GM18508 (cell line): ENCODE results near the gene CTDP1.
"Not testable (repeated sequence)": the region's sequence is repeated elsewhere in the genome, so short reads cannot be mapped to it uniquely, and the experiment has no call there.

Experiments used
- ATAC-seq: cut with Tn5 transposase; IDR thresholded peaks from one replicate; pipeline ENCODE4 v1.9.1; 2021; ENCODE audit warnings: moderate number of reproducible peaks; ENCODE audit not compliant: insufficient read depth, unreplicated experiment

Gene CTDP1

DNA sequence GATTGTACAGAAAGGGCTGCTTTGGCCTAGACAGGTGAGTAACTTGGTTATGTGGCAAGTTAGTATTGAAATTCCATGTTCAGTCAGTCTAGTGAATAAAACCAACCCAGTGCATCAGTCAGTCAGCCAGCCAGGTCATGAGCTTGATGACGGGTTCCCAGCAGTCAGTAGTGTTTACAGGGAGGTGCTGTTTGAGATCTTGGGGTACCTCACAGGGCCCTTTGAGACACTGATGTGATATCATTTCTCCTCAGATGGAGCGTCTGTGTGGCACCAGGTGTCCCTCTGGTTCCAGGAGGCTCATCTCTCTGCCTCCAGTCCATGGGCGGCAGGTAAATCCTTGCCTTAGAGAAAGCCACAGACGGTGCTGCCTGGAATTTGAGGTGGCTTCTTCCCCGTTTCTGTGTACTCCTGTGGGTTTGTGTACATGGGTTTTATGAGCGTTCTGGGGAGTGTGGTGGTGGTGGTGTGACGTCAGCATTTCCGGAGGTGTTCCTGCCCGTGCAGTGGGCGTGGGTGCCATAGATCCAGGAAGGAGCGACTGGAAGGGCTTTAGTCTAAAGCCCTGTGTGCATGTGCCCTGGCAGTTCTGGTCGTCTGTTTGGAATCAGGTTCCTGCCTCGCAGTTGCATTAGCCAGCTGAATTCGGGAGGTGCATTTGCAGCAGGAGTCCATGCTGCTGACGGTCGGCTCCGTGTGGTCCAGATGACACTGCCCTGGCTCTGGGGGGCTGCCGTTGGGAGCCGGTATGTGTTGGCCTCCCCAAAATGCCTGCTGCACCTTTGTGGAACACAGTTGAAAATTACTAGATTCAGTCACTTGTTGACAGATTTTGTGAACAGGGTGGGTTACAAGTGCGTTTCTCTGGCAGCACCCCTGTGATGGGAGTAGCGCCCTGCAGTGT lies 2.1 kb downstream of the CTDP1 start:
- no peak for ATAC-seq

DNA sequence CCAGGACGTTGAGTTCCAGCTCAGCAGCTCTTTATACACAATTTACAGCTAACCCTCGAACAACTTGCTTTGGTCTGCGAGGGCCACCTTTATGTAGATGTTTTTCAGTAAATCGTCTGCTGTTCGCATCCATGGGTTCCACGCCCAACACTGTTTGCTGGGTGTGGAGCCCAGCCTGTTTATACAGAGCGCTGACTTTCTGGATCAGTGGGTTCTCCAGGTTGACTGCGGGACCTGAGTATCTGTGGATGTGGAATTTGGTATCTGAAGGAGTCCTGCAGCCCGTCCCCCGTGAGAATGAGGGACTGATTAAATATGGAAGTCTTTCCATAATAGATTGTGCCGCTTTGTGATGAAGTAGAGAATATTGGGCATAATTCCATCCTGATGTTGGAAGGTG lies 2.9 kb downstream of the CTDP1 start:
- no peak for ATAC-seq

GRCh38 chr18:79682894-79683625 lies 3.5 kb downstream of the CTDP1 start:
- ATAC-seq: no peak

DNA sequence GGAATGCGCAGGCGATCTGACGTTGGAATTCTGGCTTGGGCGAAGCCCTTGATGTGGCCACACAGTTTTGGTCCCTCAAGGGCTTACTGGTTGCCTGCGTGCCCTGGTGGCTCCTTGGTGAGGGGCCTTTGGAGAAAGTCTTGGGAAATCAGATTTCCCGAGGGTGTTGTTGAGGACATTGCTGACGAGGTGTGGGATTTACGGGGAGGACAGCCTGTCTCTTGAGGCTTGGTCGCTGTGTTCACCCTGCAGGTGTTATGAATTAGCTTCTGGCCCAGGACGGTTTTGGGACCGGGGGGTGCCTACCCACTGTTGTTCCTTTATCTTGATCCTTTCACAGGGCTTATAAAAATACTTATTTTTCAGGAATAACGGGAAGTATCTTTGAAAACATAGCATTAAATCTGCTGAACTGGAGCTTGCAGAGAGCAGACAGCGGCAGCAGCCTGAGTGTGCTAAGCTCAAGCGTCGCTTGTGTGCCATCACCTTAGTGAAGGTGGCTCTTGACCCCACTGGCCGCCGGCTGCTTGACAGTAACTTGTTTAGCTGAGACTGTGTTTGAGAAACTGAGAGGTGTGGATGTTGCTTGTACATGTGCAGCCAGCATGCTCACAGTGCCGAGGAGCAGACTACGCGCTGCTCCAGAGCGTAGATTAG lies 4.2 kb downstream of the CTDP1 start:
- no peak for ATAC-seq

- no peak for ATAC-seq
Measured at GRCh38 chr18:79684283-79684631, 4.7 kb downstream of the CTDP1 start.

GRCh38 chr18:79684787-79685186 lies 5.2 kb downstream of the CTDP1 start:
- ATAC-seq: no peak

GRCh38 chr18:79685281-79685680 lies 5.7 kb downstream of the CTDP1 start:
- ATAC-seq: no peak

DNA sequence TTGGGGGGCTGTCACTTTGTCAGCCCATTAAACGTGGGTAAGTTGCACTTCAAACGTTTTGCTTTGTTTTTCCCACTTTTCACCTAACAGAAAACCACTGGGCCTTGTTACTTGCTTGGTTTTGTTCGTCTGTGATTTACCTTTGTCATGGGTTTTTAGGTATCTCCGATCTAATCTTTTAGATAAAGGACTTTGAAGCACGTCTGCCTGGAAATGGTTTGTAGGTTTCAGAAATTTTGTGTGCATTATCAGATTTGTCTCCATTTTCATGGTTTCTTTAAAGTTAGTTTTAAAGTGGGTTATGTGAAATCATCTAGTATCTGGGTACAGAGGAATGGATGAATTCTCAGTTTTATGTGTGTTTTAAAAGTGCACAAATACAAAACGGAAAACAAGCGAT lies 6.4 kb downstream of the CTDP1 start:
- no peak for ATAC-seq

DNA sequence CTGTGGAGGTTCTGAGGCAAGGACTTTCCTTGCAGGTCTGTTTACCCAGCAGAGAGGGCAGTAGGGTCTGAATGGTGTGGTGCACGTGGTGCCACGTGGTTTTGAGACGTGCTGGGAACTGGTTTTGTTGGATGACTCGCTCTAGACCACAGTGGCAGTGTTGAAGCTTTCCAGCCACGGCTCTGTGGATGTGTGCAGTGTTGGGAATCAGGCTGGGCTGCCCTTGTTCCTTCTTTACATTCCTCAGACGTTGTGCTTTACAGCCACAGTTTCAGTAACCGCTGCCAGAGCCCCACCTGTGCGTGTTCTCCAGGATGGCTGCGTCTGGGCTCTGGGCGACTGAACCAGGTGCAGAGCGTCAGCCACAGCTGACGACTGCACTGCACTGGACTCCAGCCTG lies 8.2 kb downstream of the CTDP1 start:
- ATAC-seq: no peak

- ATAC-seq: no peak
Measured at GRCh38 chr18:79690071-79690470, 10.5 kb downstream of the CTDP1 start.

DNA sequence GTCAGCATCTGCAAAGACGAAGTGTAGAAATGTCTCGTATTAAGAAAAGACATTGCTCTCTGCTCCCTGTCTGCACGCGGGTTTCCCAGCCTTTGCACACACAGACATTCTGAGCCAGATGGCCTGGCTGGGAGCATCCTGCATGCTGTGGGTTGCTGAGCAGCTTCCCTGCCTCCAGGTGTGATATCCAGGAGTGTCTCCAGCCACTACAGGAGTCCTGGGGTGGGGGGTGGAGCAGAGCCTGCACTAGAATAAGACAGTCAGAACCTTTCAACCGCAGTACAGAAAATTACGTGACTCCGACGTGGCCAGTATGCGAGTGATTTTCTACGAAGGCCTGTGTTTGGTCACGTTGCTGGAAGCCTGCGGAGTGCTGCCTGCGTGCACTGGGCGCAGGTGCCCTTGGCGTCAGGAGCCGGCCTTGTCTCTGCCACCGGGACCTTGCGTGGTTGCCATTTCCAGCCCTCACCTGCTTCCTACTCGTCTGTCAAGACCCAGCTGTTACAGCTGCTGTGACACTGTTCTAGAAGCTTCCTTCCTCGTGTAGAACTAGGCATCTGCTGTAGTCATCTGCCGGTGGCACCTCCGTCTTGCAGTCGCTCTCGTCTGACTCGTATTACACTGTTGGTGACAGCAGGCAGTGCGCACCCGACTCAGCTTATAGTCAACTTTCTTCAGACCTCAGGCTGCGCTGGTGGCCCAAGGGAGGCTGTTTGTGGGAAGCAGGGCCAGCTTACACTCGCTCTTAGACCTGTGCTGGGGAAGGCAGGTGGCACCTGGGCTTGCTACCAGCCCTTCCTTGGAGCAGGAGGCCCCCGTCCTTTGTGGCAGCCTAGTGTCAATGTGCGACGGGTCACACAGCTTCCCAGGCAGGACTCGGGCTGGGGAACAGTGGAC lies 11.2 kb downstream of the CTDP1 start:
- no peak for ATAC-seq

GRCh38 chr18:79692056-79692455 lies 12.5 kb downstream of the CTDP1 start:
- no peak for ATAC-seq

DNA sequence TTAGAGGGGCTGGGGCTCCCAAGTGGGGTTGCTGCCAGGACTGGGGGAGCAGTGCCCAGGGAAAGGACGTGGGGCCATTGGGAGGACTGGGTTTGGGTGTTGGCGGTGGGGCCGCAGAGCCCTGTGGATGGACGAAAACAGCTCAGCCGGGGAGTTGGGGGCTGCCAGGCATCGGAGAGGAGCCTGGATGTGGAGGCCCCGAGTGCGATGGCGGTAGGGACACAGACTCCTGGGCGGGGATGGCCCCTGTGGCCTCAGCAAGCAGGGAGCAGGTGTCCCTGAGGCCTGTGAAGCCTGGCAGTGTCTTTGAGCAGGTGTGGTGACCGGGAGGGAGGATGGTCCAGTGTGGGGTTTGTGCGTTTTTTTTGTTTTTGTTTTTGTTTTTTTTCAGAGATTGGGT lies 13.3 kb downstream of the CTDP1 start:
- ATAC-seq: no peak

GRCh38 chr18:79693561-79694205 lies 14.1 kb downstream of the CTDP1 start:
- no peak for ATAC-seq

DNA sequence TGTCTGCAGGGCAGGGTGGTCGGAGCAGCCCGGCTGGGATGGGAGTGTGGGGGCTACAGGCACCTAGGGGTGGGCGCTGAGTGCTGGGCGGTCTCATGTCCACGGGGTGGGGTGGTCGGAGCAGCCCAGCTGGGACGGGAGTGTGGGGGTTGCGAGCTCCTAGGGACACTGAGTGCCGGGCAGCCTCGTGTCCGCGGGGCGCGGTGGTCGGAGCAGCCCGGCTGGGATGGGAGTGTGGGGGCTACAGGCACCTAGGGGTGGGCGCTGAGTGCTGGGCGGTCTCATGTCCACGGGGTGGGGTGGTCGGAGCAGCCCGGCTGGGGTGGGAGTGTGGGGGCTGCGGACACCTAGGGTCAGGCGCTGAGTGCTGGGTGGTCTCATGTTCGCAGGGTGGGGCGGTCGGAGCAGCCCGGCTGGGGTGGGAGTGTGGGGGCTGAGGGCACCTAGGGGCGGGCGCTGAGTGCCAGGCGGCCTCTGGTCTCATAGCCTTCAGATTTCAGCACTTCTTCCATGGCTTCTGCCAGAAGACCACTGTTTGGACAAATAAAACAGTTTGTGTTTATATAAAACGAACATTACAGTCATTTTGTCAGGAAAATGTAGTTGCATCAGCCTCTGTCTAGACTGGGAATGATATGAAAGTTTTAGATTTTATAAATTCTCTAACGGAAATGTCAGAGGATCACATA lies 14.7 kb downstream of the CTDP1 start:
- not testable (repeated sequence) for ATAC-seq

GRCh38 chr18:79694895-79695213 lies 15.3 kb downstream of the CTDP1 start:
- no peak for ATAC-seq

- ATAC-seq: no peak
Measured at GRCh38 chr18:79695269-79695668, 15.7 kb downstream of the CTDP1 start.

GRCh38 chr18:79695856-79696850 lies 16.6 kb downstream of the CTDP1 start:
- no peak for ATAC-seq
